Measurements from ENCODE around the gene CSNK1D. TPM values are rescaled to one million over a fixed set of nuclear protein-coding genes. Genes with fewer than 3 reads are reported as not detected.

Gene CSNK1D
- total RNA-seq, 2 donors from 2014 or later = 93.6 to 103 TPM

DNA sequence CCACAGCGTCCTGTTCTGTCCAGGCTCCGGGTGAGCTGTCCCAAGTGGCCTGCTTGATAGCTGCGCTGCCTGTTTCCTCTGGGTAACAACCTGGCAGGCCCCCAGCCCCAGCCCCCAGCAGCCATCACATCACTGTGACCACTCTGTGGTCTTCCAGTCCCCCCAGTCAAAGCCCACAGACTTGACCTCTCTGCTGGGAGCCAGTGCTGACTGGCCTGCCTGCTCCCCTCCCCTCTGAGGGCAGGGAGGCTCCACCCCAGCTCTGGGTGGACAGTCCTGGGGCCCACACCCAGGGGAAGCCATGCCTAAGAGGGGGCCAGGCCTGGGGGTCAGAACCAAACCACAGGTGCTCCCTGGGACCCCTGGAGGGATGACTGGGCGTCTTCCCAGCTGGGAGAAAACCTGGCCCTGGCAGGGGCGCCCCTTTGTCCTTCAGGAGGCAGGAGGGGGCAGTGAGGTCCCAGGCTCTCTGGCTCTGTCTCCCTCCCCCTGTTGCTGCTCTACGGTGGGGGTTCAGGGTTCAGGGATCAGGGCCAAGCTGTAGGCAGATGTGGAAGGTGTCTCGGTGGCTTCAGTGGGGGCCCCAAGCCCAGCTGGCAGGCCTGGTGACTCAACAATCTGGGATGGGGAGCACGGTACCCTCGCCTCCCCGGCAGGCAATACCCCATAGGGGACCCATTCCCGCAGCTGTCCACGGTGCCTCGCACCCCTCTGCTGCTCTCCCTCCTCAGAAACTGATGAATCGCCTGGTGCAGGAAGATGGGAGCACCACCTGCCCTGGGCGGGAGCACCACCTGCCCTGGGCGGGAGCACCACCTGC lies 46.5 kb downstream of the CSNK1D start:
- intact Hi-C loops (cut with DNase I) = no loop called here

DNA sequence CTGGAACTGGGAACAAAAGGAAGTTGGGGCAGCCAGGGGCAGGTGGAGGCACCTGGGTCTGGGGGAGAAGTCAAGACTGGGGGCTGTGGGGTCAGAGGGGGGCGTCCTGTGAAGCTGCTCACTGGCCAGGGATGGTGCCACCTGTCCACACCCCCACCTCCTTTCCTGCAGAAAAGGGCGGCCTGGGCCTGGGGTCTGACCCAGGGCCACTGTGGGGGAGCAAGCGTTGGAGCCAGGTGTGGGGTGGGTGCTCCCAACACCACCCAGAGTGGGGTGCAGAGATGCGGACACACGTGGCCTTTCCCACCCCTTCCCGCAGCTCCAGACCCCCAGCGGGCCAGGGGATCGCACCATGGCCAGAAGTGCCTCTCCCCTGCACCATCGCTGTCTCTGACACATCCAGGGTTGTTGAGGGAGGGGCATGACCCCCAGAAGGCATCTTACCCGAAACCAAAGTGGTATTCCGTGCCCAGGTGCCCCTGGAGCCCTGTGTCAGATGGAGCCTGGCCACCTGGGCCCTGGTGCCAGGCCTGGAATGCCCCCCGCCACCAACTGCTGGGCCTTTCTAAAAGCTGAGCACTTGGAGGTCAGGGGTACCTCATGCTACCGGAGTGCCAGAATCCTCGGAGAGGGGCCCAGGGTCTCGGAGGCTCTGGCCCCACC lies 47.2 kb downstream of the CSNK1D start:
- intact Hi-C loops (cut with DNase I) = no loop called here
- DNase-seq (ENCODE audit: low spot score) = no peak

More for the DNA sequence above, 46.5 kb downstream of the CSNK1D start:
- DNase-seq (ENCODE audit: low spot score) = no peak

DNA sequence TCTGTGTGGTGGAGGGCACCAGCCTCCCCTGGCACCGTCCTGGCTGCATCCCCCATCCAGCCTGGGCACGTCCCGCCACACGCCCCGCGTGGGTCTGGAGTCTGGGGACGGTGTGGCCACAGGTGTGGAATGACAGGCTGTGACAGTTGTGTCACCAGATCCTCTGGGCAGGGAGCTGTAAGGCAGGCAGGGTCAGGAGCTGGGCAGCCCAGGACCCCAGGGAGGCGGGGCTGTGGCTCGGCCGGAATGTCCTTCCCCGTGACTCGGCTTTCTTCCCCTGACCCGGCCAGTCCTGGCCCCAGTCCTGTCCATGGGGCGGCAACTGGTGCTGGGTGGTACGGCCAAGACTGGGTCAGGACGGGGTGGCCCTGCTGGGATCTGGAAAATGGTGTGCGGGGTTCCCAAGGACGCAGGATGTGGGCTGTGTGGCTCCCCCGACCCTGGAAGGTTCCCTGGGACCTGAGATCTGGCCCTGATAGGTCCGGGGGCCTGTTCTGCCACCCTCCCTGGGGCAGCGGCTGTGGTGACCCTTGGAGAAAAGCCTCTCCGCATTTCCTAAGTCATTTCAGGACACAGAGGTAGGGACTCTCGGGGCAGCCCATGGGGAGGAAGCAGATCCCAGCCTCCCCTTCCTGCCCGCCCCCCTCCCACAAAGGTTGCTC lies 48.0 kb downstream of the CSNK1D start:
- intact Hi-C loops (cut with DNase I) = no loop called here
- no peak for DNase-seq (ENCODE audit: low spot score)

DNA sequence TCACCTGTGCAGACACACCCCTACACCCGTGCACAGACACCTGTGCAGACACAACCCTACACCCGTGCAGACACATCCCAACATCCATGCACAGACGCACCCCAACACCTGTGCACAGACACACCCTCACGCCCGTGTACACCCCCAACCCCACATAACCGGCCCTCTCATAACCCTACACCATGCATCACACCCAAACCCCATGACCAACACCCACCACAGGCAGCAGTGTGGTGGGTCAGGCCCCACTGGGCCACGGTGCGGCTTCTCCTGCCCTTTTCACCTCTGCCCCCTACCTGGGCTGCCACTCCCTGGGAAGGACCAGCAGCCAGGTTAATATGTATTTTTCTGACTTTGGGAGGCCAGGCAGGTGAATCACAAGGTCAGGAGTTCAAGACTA lies 48.8 kb downstream of the CSNK1D start:
- DNase-seq (ENCODE audit: low spot score) = no peak
- intact Hi-C loops (cut with DNase I) = no loop called here

DNA sequence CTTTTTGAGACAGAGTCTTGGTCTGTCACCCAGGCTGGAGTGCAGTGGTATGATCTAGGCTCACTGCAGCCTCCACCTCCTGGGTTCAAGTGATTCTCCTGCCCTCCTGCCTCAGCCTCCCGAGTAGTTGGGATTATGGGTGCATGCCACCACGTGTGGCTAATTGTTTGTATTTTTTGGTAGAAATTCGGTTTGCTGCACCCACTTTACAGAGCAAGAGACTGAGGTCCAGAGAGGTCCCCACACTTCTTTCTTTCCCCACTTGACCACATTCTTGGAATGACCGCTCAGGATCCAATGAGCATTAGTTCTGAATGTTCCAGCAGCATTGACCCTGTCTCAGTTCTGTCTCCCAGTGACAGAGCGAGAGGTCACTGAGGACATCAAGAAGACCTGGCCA lies 50.0 kb downstream of the CSNK1D start:
- no peak for DNase-seq (ENCODE audit: low spot score)
- intact Hi-C loops (cut with DNase I) = no loop called here

DNA sequence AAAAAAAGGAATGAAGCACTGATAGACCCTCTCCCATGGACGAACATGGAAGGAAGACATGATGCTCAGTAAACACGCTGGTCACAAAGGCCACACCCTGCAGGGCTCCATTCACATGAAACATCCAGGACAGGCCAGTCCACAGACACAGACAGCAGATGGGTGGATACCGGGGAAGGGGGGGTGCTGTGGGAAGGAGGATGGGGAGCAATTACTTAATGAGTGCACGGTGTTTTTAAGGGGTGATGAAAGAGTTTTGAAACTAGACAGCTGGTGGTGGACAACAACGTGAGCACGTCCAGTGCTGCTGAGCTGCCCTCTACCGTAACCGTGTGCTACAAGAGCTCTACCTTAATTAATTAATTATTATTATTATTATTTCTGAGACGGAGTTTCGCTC lies 50.7 kb downstream of the CSNK1D start:
- intact Hi-C loops (cut with DNase I) = no loop called here
- DNase-seq (ENCODE audit: low spot score) = no peak

DNA sequence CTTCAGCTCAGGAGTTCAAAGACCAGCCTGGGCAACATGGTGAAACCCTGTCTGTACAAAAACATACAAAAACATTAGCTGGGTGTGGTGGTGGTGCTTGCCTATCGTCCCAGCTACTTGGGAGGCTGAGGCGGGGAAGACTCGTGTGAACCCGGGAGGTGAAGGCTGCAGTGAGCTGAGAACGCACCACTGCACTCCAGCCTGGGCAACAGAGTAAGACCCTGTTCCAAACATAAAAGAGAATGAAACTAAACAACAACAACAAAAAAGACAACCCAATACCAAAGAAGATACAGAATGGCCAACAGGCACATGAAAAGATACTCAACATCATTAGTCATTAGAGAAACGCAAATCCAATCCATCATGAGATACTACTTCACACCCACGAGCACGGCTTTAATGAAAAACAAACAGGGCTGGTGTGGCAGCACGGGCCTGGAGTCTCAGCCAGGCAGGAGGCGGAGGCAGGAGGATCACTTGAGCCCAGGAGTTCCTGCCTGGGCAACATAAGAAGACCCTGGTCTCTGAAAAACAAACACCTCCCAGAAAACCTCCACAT lies 52.1 kb downstream of the CSNK1D start:
- intact Hi-C loops (cut with DNase I) = no loop called here
- no peak for DNase-seq (ENCODE audit: low spot score)

DNA sequence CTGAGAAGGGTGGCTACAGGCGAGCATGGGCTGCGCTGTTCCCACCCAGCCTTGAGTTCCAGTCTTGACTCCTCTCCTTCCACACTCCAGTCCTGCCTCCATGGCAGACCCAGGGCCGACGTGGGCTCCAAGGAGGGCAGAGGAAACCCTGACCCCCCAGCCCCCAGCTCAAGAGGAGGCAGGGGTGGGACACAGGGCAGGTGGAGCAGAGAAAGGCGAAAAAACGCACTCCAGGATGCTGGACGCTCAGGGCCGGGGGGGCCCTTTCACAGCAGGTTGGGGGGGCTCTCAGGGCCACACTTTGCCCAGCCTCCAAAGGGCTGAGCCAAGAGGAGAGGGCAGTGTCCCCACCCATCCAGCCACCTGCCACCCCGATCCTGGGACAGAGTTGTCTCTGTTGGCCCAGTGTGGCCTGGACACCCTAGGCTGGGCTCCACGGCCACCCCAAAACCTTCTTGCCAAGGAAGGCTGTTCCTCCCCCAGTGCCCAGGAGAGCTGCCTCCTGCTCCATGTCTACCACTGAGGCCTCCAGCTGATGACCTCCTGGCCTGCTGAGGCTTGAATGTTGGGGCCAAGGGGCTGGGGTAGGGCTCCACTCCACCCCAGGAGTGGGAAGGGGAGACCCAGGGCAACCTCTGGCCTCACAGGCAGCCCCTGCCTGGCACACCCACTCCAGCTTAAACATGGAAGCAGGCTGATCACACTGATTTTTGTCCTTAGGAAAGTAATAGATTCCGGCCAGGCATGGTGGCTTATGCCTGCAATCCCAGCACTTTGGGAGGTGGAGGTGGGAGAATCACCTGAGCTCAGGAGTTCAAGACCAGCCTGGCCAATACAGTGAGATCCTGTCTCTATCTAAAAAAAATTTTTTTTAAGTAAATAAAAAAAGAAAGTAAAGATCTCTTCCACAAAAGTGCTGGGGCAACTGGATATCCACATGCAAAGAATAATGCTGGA lies 53.5 kb downstream of the CSNK1D start:
- DNase-seq (ENCODE audit: low spot score) = no peak
- intact Hi-C loops (cut with DNase I) = no loop called here

DNA sequence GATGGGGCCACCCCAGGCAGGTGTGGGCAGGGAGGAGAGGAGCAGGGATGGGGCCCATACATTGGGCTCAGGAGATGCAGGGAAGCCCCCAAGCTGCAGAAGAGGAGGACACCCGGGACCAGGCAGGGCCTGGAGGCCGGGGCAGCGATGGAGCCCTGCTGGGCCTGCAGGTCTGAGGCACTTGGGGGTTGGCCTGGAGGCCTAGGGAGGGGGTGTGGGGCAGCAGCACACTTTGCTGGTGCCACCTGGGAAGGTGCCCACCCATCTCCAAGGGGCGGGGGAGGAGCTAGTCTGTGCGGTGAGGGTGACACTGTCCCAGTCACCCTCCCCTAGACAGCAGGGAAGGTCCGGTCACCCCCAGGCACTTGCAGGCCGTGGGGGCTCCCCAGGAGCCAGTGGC lies 54.4 kb downstream of the CSNK1D start:
- intact Hi-C loops (cut with DNase I) = no loop called here
- no peak for DNase-seq (ENCODE audit: low spot score)

DNA sequence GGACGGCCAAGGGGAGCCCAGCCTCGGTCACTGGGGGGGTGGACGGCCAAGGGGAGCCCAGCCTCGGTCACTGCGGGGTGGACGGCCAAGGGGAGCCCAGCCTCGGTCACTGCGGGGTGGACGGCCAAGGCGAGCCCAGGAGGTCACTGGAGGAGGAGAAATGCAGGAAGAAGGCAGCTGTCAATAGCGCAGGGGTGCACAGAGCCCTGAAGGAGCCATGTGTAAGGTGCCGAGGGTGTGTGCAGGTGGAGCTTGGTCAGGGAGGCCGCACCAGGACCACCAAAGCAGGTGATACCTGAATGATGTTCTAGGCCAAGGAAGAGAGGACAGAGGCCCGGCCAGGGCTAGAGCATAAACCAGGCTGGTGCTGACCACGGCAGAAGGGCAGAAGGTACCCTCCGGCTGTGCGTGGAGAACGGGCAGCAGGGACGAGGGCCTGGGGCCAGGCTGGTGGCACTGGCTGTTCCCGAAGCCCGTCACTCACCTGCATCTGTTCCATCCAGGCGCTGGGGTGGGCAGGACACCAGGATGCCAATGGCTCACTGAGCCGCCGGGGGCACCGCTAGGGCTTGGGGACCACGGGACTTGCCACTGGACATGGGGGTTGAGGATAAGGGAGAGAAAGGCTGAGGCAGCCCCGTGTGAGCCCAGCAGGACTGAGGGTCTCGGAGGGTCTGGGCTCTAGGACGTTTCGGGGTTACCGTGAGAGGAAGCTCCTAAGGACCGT lies 55.0 kb downstream of the CSNK1D start:
- intact Hi-C loops (cut with DNase I) = no loop called here
- DNase-seq (ENCODE audit: low spot score) = no peak

DNA sequence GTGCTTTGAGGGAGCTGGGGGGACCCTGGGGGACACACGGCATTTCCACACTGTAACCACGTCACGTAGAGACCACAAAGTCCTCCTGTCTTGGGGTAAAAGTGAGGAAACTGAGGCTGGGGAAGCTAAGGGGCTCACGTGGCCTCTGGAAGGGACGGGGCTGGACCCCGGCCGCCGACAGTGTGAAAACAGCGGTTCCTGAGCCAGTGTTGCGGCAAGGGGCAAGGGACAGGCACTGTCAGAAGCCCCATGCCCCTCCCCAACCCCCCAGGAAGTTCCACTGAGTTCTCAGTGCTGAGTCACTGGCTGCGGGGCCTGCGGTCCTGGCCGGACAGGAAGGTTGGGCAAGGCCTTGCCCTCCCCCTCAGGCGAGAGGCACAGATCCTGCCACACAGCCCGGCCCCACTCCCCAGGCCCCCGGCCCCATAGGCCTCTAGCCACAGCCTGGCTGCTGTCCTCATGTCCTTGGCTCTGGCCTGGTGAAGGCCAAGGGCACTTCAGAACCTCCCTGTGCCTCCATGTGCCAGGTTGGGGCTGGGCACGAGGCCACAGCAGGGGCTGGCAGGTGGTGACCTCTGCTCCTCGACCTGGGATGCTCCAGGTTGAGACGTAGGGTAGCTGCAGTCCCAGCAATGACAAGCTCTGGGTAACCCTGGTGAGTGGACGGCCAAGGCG lies 55.8 kb downstream of the CSNK1D start:
- intact Hi-C loops (cut with DNase I) = no loop called here
- peak; percentile 95 for DNase-seq (ENCODE audit: low spot score)

DNA sequence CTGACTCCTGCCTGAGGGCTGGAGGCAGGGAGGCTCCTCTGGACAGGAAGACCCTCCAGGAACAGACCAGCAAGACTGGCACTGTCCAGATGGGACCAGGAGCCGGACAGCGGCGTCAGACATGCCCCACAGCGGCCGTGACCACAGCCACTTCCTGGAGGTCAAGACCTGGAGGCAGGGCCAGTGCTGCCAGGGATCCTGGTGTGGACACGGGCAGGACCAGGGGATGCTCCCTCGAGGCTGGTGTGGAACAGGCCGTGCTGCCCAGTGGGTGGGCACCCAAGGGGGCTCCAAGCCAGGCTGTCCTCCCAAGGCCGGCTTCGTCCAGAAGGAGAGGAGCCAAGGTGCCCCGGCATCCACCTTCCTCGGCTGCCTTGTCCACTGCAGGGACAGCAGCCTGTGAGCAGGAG lies 56.4 kb downstream of the CSNK1D start:
- no peak for DNase-seq (ENCODE audit: low spot score)
- intact Hi-C loops (cut with DNase I) = no loop called here

DNA sequence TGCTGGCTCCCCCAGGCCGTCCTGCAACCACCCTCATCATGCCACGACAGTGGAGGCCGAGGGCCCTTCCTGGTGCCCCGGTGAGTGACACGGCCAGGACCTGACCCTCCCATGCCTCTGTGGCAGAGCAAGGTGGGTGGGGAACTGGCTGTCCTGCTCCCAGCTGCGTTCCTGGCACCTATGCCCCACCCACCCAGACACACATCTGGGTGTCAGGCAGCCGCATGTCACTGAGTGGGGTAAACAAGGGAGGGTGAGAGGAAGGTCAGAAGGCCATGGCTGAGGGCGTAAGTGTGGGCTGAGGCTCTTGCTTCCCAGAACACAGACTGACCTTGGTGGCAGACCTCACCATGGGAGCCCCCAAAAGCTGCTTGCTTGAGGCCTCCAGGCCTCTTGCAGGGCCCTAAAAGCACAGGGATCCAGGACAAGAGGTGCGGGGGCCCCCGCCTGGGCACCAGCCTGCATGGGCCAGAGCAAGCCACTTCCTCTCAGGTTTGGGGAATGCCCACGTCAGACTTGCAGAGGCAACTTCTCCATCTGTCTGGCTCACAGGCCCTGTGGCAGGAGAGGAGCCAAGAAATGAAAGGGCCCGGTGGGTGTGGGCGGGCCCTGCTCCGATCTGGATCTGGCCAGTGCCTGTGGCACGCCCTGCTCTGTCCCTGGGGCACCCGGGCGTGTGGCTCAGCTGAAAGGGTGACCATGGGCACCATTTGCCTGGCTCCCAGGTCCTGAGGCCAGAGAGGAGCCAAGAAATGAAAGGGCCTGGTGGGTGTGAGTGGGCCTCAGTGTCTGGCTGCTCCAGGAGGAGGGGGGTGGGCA lies 57.0 kb downstream of the CSNK1D start:
- intact Hi-C loops (cut with DNase I) = no loop called here
- peak; percentile 95 for DNase-seq (ENCODE audit: low spot score)

DNA sequence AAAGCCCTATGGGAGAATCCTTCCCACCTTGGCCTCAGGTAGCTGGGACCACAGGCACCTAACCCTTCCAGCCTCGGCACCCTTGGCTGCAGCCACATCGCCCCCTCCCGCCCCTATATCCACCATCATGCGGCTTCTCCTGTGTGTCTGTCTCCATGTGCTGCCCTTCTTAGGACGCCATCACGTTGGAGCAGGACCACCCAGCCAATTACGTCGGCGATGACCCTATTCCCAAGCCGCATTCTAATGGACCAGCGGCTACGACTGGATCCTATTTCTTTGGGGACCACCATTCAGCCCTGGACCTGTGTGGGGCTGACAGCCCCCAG lies 57.6 kb downstream of the CSNK1D start:
- no peak for DNase-seq (ENCODE audit: low spot score)
- intact Hi-C loops (cut with DNase I) = no loop called here

DNA sequence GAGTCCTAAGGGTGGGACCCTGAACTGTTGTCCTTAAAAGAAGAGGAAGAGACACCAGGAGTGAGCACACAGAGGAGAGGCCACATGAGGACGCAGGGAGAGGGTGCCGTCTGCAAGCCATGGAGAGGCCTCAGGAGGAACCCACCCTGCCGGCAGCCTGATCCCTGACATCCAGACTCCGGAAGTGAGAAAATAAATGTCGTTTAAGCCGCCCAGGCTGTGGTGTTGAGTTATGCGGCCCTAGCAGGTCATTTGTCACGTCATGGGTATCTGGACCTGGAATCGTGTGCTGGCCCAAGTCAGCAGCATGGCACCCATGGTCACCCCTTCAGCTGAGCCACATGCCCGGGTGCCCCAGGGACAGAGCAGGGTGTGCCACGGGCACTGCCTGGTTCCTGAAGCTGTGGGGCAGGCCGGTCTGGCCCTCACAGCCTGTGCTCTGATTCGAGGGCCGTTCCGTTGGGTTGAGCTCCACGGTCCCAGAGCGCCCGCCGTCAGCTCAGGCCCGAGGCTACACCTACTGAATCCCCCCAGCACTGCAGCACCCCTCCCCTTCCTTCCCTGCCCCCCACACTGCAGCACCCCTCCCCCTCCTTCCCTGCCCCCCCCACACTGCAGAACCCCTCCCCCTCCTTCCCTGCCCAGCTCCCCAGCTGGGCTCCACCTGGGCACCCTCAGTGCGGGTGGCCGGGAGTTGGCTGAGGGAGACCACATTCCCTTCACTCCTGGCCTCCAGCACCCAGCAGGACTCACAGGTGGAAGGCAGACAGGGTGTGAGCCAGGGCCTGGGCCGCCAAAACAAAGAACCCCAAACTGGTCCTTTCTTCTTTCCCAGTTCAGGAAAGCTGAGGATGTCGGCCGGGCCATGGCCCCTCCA lies 58.2 kb downstream of the CSNK1D start:
- DNase-seq (ENCODE audit: low spot score) = no peak
- intact Hi-C loops (cut with DNase I) = no loop called here

DNA sequence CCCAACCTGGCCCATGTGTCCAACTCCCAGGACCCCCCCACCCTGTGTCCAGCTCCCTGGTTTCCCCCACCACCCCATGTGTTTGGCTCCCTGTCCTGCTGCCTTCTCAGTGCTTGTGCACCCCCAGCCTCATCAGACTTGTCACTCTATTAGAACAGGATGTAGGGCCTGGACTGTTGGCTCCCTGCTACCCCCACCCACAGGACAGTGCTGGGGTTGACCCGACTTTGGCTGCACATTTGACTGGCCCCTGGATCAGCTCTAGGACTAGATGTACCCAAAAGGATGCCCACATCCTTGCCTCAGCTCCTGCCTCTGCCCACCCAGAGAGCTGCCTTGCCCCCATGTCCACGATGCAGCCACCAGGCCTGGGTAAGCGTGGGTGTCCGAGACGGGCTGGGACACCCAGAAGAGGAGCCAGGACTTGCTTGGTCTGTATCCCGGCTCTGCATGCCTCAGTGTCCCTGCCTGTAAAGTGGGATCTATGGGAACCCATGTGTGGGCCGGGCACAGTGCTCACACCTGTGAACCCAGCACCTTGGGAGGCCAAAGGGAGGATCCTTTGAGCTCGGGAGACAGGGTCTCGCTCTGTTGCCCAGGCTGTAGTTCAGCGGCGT lies 59.4 kb downstream of the CSNK1D start:
- no peak for DNase-seq (ENCODE audit: low spot score)
- intact Hi-C loops (cut with DNase I) = no loop called here

Data from posterior vena cava (tissue), 2 donors.